Measurements from ENCODE around the gene ANTXR1.

ANTXR1 gene

DNA sequence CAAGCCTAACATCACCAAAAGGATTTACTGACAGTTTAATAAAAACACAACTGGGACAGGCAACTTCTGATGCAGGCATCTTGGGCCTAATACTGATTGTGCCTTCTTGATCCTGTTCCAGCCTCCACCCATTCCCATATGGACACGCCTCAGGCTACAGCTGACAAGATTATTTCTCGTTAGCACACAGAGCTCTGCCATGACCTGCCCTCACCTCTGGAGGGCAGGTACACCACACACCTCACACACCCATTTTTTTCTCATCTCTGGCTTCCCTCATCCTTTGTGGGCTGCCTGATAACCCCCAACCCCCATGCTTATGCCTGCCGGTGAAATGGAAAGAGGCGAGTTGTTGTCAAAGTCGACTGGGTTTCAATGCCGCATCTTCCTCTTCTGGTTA lies 147.0 kb downstream of the ANTXR1 start:
- ATAC-seq = no peak
- TF ChIP-seq POU6F1 (CRISPR knock-in tag; IDR thresholded peaks at IDR 0.05; ENCODE audit: borderline replicate concordance, low read depth) = no peak
- no peak for TF ChIP-seq RARB (CRISPR knock-in tag; IDR thresholded peaks at IDR 0.05)
- TF ChIP-seq CSDC2 (CRISPR knock-in tag; IDR thresholded peaks at IDR 0.05) = no peak
- no peak for TF ChIP-seq ZFP30 (CRISPR knock-in tag; IDR thresholded peaks at IDR 0.05)
- TF ChIP-seq ZNF8 (CRISPR knock-in tag; IDR thresholded peaks at IDR 0.05) = no peak
- no peak for TF ChIP-seq ISL1 (CRISPR knock-in tag; IDR thresholded peaks at IDR 0.05)
- TF ChIP-seq OSR1 (CRISPR knock-in tag; IDR thresholded peaks at IDR 0.05) = no peak
- TF ChIP-seq ZNF565 (CRISPR knock-in tag; conservative IDR thresholded peaks at IDR 0.05; ENCODE audit: low read depth) = no peak
- TF ChIP-seq BACH2 (CRISPR knock-in tag; IDR thresholded peaks at IDR 0.05; ENCODE audit: borderline replicate concordance) = no peak
- no peak for TF ChIP-seq ZC3H10 (CRISPR knock-in tag; IDR thresholded peaks at IDR 0.05)
- no peak for TF ChIP-seq PPARA (CRISPR knock-in tag; IDR thresholded peaks at IDR 0.05; ENCODE audit: borderline replicate concordance)
- TF ChIP-seq TCF4 (CRISPR knock-in tag; IDR thresholded peaks at IDR 0.05; ENCODE audit: borderline replicate concordance) = no peak
- TF ChIP-seq, protein P1, sequence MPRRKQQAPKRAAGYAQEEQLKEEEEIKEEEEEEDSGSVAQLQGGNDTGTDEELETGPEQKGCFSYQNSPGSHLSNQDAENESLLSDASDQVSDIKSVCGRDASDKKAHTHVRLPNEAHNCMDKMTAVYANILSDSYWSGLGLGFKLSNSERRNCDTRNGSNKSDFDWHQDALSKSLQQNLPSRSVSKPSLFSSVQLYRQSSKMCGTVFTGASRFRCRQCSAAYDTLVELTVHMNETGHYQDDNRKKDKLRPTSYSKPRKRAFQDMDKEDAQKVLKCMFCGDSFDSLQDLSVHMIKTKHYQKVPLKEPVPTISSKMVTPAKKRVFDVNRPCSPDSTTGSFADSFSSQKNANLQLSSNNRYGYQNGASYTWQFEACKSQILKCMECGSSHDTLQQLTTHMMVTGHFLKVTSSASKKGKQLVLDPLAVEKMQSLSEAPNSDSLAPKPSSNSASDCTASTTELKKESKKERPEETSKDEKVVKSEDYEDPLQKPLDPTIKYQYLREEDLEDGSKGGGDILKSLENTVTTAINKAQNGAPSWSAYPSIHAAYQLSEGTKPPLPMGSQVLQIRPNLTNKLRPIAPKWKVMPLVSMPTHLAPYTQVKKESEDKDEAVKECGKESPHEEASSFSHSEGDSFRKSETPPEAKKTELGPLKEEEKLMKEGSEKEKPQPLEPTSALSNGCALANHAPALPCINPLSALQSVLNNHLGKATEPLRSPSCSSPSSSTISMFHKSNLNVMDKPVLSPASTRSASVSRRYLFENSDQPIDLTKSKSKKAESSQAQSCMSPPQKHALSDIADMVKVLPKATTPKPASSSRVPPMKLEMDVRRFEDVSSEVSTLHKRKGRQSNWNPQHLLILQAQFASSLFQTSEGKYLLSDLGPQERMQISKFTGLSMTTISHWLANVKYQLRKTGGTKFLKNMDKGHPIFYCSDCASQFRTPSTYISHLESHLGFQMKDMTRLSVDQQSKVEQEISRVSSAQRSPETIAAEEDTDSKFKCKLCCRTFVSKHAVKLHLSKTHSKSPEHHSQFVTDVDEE (CRISPR knock-in tag; IDR thresholded peaks at IDR 0.05) = no peak

DNA sequence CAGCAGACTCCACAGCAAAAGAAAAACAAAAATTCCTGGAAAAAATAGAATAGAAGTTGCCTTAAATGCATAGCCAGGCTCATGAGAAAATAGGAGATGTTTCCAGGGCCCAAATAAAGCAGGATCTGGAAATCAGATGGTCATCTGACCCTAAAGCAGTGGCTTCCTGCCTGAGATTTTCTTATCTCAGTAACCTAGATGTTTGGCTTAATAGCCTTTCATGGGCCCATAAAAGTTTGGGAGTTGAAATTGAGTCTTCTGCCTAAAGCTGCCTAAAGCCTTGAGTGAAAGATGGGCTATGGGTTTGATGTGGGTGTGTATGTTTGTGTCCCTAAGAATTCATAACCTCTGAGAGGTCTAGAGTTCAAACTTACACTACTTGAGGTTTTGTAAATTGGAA lies 149.1 kb downstream of the ANTXR1 start:
- ATAC-seq = no peak
- TF ChIP-seq PPARA (CRISPR knock-in tag; IDR thresholded peaks at IDR 0.05; ENCODE audit: borderline replicate concordance) (no peak), ISL1 (CRISPR knock-in tag; IDR thresholded peaks at IDR 0.05) (no peak), ESRRG (CRISPR knock-in tag; IDR thresholded peaks at IDR 0.05) (no peak), BACH2 (CRISPR knock-in tag; IDR thresholded peaks at IDR 0.05; ENCODE audit: borderline replicate concordance) (no peak), ZNF70 (CRISPR knock-in tag; IDR thresholded peaks at IDR 0.05) (no peak), ZFP3 (CRISPR knock-in tag; IDR thresholded peaks at IDR 0.05) (no peak), RARB (CRISPR knock-in tag; IDR thresholded peaks at IDR 0.05) (no peak), TCF4 (CRISPR knock-in tag; IDR thresholded peaks at IDR 0.05; ENCODE audit: borderline replicate concordance) (no peak), CSRNP3 (CRISPR knock-in tag; IDR thresholded peaks at IDR 0.05) (no peak)

- TF ChIP-seq, protein P2, sequence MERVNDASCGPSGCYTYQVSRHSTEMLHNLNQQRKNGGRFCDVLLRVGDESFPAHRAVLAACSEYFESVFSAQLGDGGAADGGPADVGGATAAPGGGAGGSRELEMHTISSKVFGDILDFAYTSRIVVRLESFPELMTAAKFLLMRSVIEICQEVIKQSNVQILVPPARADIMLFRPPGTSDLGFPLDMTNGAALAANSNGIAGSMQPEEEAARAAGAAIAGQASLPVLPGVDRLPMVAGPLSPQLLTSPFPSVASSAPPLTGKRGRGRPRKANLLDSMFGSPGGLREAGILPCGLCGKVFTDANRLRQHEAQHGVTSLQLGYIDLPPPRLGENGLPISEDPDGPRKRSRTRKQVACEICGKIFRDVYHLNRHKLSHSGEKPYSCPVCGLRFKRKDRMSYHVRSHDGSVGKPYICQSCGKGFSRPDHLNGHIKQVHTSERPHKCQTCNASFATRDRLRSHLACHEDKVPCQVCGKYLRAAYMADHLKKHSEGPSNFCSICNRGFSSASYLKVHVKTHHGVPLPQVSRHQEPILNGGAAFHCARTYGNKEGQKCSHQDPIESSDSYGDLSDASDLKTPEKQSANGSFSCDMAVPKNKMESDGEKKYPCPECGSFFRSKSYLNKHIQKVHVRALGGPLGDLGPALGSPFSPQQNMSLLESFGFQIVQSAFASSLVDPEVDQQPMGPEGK (CRISPR knock-in tag; IDR thresholded peaks at IDR 0.05; ENCODE audit: borderline replicate concordance) = no peak
- no peak for TF ChIP-seq ZC3H10 (CRISPR knock-in tag; IDR thresholded peaks at IDR 0.05)
- TF ChIP-seq ISL1 (CRISPR knock-in tag; IDR thresholded peaks at IDR 0.05) = peak; percentile 45
- peak; percentile 84 for ATAC-seq
Measured at GRCh38 chr2:69163109-69163508, 150.1 kb downstream of the ANTXR1 start.

DNA sequence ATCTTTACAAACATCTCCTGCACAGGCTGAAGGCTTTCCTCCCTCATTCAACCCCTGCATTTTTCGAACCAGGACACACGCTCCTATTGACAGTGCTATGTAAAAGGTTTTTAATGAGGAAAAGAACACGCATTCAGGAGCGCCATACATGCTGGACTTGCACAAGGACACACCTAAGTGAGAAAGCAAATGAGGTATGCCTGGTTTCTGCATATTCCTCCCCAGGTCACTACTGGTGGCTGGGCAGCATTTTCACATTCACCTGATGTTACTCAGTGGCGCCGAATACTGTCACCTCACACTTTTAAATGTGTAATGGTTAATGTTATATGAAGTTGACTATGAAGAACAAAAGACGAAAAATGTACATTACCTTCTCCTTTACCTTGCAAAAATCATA lies 150.6 kb downstream of the ANTXR1 start:
- TF ChIP-seq OSR1 (CRISPR knock-in tag; IDR thresholded peaks at IDR 0.05) = no peak
- TF ChIP-seq ZNF8 (CRISPR knock-in tag; IDR thresholded peaks at IDR 0.05) = no peak
- no peak for TF ChIP-seq ZNF70 (CRISPR knock-in tag; IDR thresholded peaks at IDR 0.05)
- no peak for TF ChIP-seq ESRRG (CRISPR knock-in tag; IDR thresholded peaks at IDR 0.05)
- TF ChIP-seq ISL1 (CRISPR knock-in tag; IDR thresholded peaks at IDR 0.05) = no peak
- no peak for TF ChIP-seq ZNF565 (CRISPR knock-in tag; conservative IDR thresholded peaks at IDR 0.05; ENCODE audit: low read depth)
- TF ChIP-seq, protein P1 (CRISPR knock-in tag; IDR thresholded peaks at IDR 0.05) = no peak
- no peak for ATAC-seq
